Hepatocyte (in vitro differentiated cells): ENCODE data around the gene ORM1.
"Not testable (repeated sequence)": the region's sequence is repeated elsewhere in the genome, so short reads cannot be mapped to it uniquely, and the experiment has no call there.

Source experiments
- EZH2 ChIP-seq: fragments of 200-600 bp; sonication (generic); IDR thresholded peaks from 2 replicates; pipeline ENCODE4 v1.6.1; 2016; ENCODE audit warnings: antibody characterized with exemption, mild to moderate bottlenecking, borderline replicate concordance
- EZH2phosphoT487 ChIP-seq: fragments of 200-600 bp; sonication (generic); IDR thresholded peaks from one replicate; pipeline ENCODE4 v1.6.1; 2018; ENCODE audit warnings: antibody characterized with exemption, mild to moderate bottlenecking, low read depth, moderate library complexity; ENCODE audit not compliant: unreplicated experiment, severe bottlenecking
- TF ChIP-seq, protein P1 (sequence below): fragments of 200-600 bp; sonication (generic); IDR thresholded peaks from 2 replicates; pipeline ENCODE4 v1.5.1; 2016; ENCODE audit warnings: antibody characterized with exemption, mild to moderate bottlenecking; ENCODE audit not compliant: poor library complexity

DNA sequence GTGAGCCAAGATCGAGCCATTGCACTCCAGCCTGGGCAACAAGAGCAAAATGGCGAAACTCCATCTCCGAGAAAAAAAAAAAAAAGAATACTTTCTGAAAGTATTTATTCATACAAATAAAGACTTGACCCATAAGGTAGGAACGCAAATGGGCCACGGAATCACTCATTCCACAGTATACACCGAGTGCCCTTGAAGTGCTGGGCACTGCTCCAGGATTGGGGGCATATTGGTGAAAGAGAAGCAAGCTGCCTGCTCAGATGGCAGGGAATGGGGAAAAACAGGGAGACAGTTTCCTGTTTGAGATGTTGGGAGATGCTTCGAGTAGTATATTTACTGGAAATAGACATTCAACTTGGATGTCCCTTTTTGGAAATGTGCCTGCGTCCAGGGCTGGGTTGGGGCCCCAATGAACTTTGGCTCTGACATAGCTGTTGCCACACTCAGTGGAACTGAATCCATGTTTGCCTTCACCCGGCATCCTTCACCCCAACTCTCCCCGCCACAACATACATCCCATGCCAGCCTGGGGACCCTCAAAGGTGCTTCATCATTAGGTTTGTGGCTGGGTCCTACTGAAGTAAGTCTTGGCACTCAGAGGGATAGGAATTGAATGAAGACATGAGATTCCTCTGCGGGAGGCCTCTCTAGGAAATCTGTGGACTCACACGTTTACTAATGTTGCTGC is 6.2 kb downstream of the ORM1 start:
- TF ChIP-seq, protein P1, sequence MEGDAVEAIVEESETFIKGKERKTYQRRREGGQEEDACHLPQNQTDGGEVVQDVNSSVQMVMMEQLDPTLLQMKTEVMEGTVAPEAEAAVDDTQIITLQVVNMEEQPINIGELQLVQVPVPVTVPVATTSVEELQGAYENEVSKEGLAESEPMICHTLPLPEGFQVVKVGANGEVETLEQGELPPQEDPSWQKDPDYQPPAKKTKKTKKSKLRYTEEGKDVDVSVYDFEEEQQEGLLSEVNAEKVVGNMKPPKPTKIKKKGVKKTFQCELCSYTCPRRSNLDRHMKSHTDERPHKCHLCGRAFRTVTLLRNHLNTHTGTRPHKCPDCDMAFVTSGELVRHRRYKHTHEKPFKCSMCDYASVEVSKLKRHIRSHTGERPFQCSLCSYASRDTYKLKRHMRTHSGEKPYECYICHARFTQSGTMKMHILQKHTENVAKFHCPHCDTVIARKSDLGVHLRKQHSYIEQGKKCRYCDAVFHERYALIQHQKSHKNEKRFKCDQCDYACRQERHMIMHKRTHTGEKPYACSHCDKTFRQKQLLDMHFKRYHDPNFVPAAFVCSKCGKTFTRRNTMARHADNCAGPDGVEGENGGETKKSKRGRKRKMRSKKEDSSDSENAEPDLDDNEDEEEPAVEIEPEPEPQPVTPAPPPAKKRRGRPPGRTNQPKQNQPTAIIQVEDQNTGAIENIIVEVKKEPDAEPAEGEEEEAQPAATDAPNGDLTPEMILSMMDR: not testable (repeated sequence)
- TF ChIP-seq EZH2phosphoT487, EZH2: not testable (repeated sequence)
